ENCODE measurements around the gene ZNF384.

ZNF384 gene

GRCh38 chr12:6652391-6652790 is 36.8 kb downstream of the ZNF384 start:
- TF ChIP-seq TEAD4 (IDR thresholded peaks at IDR 0.05), result no peak
- no peak for TF ChIP-seq TAF1 (IDR thresholded peaks at IDR 0.05; ENCODE audit: low read depth)
- TF ChIP-seq FOXM1 (IDR thresholded peaks at IDR 0.05; ENCODE audit: borderline replicate concordance, low read depth), result no peak
- no peak for TF ChIP-seq TCF12 (IDR thresholded peaks at IDR 0.05; ENCODE audit: low read depth)
- no peak for TF ChIP-seq YY1 (IDR thresholded peaks at IDR 0.05; ENCODE audit: low read depth)

- no peak for TF ChIP-seq CREB1 (IDR thresholded peaks at IDR 0.05; ENCODE audit: low read depth)
- no peak for TF ChIP-seq EGR1 (IDR thresholded peaks at IDR 0.05)
- TF ChIP-seq CEBPB (IDR thresholded peaks at IDR 0.05), result no peak
- no peak for TF ChIP-seq NFIC (IDR thresholded peaks at IDR 0.05)
- no peak for TF ChIP-seq REST (IDR thresholded peaks at IDR 0.05; ENCODE audit: low read depth)
- TF ChIP-seq USF1 (IDR thresholded peaks at IDR 0.05), result no peak
- TF ChIP-seq TEAD4 (IDR thresholded peaks at IDR 0.05), result no peak
- no peak for TF ChIP-seq EP300 (IDR thresholded peaks at IDR 0.05; ENCODE audit: borderline replicate concordance)
- no peak for TF ChIP-seq FOXM1 (IDR thresholded peaks at IDR 0.05; ENCODE audit: borderline replicate concordance, low read depth)
- TF ChIP-seq, protein P1, sequence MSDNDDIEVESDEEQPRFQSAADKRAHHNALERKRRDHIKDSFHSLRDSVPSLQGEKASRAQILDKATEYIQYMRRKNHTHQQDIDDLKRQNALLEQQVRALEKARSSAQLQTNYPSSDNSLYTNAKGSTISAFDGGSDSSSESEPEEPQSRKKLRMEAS (IDR thresholded peaks at IDR 0.05), result no peak
- no peak for TF ChIP-seq TCF12 (IDR thresholded peaks at IDR 0.05; ENCODE audit: low read depth)
- TF ChIP-seq YY1 (IDR thresholded peaks at IDR 0.05; ENCODE audit: low read depth), result no peak
Measured at GRCh38 chr12:6650832-6651231, 38.3 kb downstream of the ZNF384 start.

GRCh38 chr12:6647083-6647604 is 42.0 kb downstream of the ZNF384 start, which contains the start of gene ACRBP:
TSS of gene ACRBP (minus strand) at chr12:6647432. CDS start at chr12:6647366, 66 bp downstream.
- TF ChIP-seq EGR1 (IDR thresholded peaks at IDR 0.05) (peak; percentile 71), RAD21 (IDR thresholded peaks at IDR 0.05; ENCODE audit: low read depth) (no peak), TEAD4 (IDR thresholded peaks at IDR 0.05) (no peak)
- TF ChIP-seq, protein P1 (IDR thresholded peaks at IDR 0.05), result 0 out of 2 replicates have a peak, but pooled peaks have one; percentile 11

DNA sequence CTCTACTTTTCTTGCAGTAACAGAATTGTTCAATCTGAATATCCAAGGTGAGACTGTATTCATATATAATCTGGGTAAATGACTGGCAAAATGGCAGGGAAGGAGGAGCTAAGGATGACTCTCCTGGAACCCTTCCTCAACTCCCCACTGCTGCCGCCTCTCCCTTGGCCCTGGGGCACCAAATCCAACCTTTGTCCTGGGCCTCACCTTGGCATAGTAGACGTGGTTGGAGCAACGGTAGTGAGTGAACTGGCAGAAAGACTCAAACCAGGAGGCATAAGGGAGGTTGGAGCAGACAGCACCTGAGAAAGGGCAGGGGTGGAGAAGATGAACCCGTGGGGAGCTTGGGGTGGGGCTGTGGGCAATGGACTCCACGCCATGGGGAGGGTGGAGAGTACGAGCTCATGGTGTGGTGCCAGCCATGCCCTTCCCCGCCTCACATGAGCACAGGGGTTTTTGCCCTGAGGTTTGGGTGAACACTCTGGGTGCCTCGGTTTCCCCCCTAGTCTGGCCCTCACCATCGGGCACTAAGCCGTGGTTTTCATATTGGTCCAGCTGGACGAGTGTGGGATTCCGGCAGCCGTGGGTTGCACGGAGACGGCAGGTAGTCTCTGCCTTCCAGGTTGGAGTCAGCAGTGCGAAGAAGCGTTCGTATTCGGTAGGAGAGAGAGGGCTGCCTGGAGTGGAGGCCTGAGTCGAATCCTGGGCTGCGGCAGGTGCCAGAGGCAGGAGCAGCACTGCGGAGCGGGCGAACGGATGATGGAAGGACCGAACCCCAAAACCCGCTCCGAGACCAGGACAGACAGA is 42.7 kb downstream of the ZNF384 start:
- TF ChIP-seq TAF1 (IDR thresholded peaks at IDR 0.05; ENCODE audit: low read depth) (no peak), NFIC (IDR thresholded peaks at IDR 0.05) (no peak), EP300 (IDR thresholded peaks at IDR 0.05; ENCODE audit: borderline replicate concordance) (no peak), YY1 (IDR thresholded peaks at IDR 0.05; ENCODE audit: low read depth) (no peak), EGR1 (IDR thresholded peaks at IDR 0.05) (no peak), USF1 (IDR thresholded peaks at IDR 0.05) (no peak), FOXM1 (IDR thresholded peaks at IDR 0.05; ENCODE audit: borderline replicate concordance, low read depth) (no peak), REST (IDR thresholded peaks at IDR 0.05; ENCODE audit: low read depth) (no peak), CEBPB (IDR thresholded peaks at IDR 0.05) (no peak), TEAD4 (IDR thresholded peaks at IDR 0.05) (no peak), ZBTB7A (IDR thresholded peaks at IDR 0.05; ENCODE audit: low read depth) (no peak)
- TF ChIP-seq, protein P1 (IDR thresholded peaks at IDR 0.05), result no peak

DNA sequence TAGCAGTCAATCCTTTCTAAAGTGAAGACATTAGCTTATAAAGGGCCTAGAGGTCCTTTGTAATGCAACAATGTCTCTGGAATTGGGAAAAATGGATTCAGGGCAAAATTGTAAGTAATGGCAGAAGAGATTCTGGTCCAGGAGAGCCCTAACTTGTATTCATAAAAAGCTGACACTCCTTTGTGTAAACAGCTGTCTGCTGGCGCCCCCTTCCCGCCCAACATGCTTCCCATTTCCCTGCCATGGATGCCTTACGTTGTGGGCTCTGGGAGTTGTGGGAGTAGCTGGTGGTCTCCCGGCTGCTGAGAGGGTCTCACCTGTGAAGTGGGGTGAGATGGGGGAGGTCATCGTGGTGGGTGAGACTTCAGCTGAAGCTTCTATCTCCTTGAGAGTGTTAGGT is 44.3 kb downstream of the ZNF384 start:
- TF ChIP-seq RAD21 (IDR thresholded peaks at IDR 0.05; ENCODE audit: low read depth) (peak; percentile 43), YY1 (IDR thresholded peaks at IDR 0.05; ENCODE audit: low read depth) (no peak), ZBTB7A (IDR thresholded peaks at IDR 0.05; ENCODE audit: low read depth) (no peak), TAF1 (IDR thresholded peaks at IDR 0.05; ENCODE audit: low read depth) (no peak)

GRCh38 chr12:6644257-6644596 is 44.9 kb downstream of the ZNF384 start:
- TF ChIP-seq TAF1 (IDR thresholded peaks at IDR 0.05; ENCODE audit: low read depth) (no peak), TEAD4 (IDR thresholded peaks at IDR 0.05) (no peak), EGR1 (IDR thresholded peaks at IDR 0.05) (no peak), RAD21 (IDR thresholded peaks at IDR 0.05; ENCODE audit: low read depth) (no peak), NFIC (IDR thresholded peaks at IDR 0.05) (no peak), TCF12 (IDR thresholded peaks at IDR 0.05; ENCODE audit: low read depth) (no peak)
- TF ChIP-seq, protein P1 (IDR thresholded peaks at IDR 0.05), result no peak

Data from Ishikawa (cell line).